IPS-18a (cell line): ENCODE measurements around the gene CALML5.

Experiments used
- H3K27ac ChIP-seq: one replicate; pipeline ENCODE4 v1.5.1; 2013; ENCODE audit warnings: low read length
- H3K27me3 ChIP-seq: one replicate; pipeline ENCODE4 v1.6.1; 2013; ENCODE audit warnings: mild to moderate bottlenecking, low read length; ENCODE audit not compliant: control insufficient read depth, insufficient read depth
- H3K36me3 ChIP-seq: one replicate; pipeline ENCODE4 v1.6.1; 2013; ENCODE audit warnings: low read depth, low read length; ENCODE audit not compliant: control insufficient read depth
- H3K4me1 ChIP-seq: one replicate; pipeline ENCODE4 v1.6.1; 2013; ENCODE audit warnings: low read depth, low read length; ENCODE audit not compliant: control insufficient read depth
- H3K4me3 ChIP-seq: one replicate; pipeline ENCODE4 v1.5.1; 2013; ENCODE audit warnings: low read length
- H3K9ac ChIP-seq: one replicate; pipeline ENCODE4 v1.6.1; 2013; ENCODE audit warnings: mild to moderate bottlenecking, low read length, moderate library complexity
- H3K9me3 ChIP-seq: one replicate; pipeline ENCODE4 v1.6.1; 2013; ENCODE audit warnings: low read depth, low read length; ENCODE audit not compliant: control insufficient read depth

CALML5 gene

GRCh38 chr10:5531558-5532306, 32.4 kb upstream of the CALML5 start:
- H3K27me3 ChIP-seq: no peaks in the 10 kb centered on the region
- H3K4me1 ChIP-seq: no peaks in the 10 kb centered on the region
- H3K27ac ChIP-seq: no peak overlapping the region
- no peak overlapping the region for H3K4me3 ChIP-seq
- H3K9ac ChIP-seq: no peak overlapping the region
- H3K9me3 ChIP-seq: no peaks in the 10 kb centered on the region
- no peaks in the 10 kb centered on the region for H3K36me3 ChIP-seq

DNA sequence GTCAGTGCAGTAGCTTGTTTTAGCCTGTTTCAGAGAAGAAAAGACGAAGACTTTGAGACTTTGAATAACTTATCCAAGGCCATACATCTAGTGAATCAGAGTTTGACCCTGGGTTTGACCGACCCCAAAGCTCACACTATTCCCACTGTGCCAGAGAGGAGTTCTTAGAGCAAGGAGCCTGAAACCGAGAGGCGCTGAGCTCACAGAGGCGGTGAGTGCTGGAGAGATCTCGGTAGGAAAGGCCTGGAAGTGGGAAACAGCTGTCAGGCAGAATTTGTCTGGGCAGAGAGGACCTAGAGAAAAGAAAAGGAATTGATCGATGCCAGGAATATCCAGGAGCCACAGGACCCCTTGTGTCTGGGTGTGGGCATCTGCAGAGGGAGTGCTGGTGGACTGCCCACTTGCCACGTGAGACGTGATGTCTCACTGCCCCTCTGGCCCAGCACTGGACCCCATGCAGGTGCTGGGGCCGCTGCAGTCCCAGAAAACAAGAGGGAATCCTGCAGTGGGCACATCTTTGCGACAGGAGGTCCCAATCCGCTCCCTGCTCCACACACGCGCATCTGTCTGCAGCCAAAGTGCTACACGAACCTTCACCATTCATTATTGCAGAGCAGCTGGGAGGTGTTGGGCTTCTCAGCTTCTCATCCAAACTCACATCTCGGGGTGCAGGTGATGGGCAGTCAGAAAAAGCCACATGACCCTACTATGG, 31.6 kb upstream of the CALML5 start:
- no peaks in the 10 kb centered on the region for H3K27me3 ChIP-seq
- no peak overlapping the region for H3K4me3 ChIP-seq
- H3K27ac ChIP-seq: no peak overlapping the region
- peaks cover 5% of the 10 kb centered on the region for H3K4me1 ChIP-seq
- no peak overlapping the region for H3K9ac ChIP-seq
- no peaks in the 10 kb centered on the region for H3K9me3 ChIP-seq
- no peaks in the 10 kb centered on the region for H3K36me3 ChIP-seq

GRCh38 chr10:5530412-5530806, 31.0 kb upstream of the CALML5 start:
- peaks cover 5% of the 10 kb centered on the region for H3K4me1 ChIP-seq
- H3K9ac ChIP-seq: no peak overlapping the region
- no peaks in the 10 kb centered on the region for H3K9me3 ChIP-seq

DNA sequence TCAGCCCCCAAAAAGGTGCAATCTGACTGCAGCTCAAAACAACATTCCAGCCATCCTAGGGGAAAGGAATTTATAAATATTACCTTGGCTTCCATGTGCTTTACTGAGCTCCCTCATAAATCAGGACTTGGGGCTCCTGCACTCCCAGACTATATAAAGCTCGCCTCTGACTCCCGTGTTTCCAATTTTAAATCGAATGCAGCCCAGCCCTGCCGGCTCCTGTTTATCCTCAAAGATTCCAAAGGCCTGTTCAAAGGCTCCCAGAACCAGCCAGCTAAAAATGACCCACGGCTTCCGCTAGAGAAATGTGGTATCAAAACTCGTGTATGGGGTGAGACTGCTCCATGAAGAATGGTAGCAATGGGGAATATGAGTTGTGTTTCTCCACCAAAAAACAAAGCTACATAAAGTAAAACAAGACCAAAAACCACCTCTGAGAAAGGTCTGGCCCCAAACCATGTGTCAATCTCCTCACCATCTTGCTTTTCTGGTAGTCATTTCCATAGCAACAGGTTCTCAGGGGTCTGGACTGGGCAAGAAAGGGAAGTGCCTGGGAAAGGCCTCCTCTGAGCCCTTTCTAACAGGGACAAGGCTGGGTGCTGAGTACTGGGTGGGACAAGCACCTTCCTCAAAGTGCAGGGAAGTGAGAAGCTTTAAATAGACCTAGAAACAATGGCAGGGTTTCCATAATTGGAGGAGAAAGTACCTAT, 30.5 kb upstream of the CALML5 start:
- no peaks in the 10 kb centered on the region for H3K9me3 ChIP-seq
- peaks cover 5% of the 10 kb centered on the region for H3K4me1 ChIP-seq
- no peak overlapping the region for H3K4me3 ChIP-seq
- H3K27ac ChIP-seq: no peak overlapping the region
- no peaks in the 10 kb centered on the region for H3K36me3 ChIP-seq
- no peak overlapping the region for H3K9ac ChIP-seq
- H3K27me3 ChIP-seq: no peaks in the 10 kb centered on the region

More at GRCh38 chr10:5530412-5530806, 31.0 kb upstream of the CALML5 start:
- no peak overlapping the region for H3K4me3 ChIP-seq
- no peak overlapping the region for H3K27ac ChIP-seq
- H3K36me3 ChIP-seq: no peaks in the 10 kb centered on the region
- H3K27me3 ChIP-seq: no peaks in the 10 kb centered on the region

DNA sequence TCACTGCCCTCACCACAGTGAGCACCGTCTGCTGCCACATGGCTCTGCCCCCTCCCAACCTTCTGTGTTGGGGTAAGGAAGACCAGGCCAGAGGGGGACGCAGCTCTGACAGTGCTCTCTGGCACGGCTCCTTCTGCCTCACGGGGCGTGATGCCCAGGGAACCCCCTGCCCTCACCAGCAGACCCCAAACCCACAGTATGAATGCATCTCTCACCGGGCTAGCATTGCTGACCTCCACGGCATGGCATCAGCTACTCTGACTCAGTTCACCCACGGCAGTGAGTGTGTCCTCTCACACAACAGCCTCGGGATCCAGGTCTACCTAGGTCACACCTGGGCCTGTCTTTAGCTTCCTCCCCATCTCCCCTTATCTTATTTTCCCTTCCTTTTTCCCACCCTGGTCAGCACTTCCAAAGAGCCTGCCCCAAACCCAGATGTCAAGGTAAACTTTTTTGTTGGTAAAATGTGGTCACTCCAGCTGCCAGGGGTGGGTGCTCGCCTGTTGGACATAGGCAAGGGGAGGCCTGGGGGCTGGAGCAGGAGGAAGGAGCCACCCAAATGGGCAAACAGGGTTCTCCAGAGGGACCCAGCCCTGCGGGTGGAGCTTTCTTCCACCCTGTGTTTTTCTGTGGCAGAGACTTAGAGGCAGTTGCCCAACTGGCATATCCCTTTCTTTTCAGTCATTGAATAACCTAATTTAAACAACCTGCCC, 29.8 kb upstream of the CALML5 start:
- Histone ChIP-seq H3K36me3 (no peaks in the 10 kb centered on the region), H3K27me3 (no peaks in the 10 kb centered on the region), H3K9me3 (no peaks in the 10 kb centered on the region), H3K4me3 (no peak overlapping the region), H3K27ac (no peak overlapping the region), H3K9ac (no peak overlapping the region), H3K4me1 (peaks cover 5% of the 10 kb centered on the region)

DNA sequence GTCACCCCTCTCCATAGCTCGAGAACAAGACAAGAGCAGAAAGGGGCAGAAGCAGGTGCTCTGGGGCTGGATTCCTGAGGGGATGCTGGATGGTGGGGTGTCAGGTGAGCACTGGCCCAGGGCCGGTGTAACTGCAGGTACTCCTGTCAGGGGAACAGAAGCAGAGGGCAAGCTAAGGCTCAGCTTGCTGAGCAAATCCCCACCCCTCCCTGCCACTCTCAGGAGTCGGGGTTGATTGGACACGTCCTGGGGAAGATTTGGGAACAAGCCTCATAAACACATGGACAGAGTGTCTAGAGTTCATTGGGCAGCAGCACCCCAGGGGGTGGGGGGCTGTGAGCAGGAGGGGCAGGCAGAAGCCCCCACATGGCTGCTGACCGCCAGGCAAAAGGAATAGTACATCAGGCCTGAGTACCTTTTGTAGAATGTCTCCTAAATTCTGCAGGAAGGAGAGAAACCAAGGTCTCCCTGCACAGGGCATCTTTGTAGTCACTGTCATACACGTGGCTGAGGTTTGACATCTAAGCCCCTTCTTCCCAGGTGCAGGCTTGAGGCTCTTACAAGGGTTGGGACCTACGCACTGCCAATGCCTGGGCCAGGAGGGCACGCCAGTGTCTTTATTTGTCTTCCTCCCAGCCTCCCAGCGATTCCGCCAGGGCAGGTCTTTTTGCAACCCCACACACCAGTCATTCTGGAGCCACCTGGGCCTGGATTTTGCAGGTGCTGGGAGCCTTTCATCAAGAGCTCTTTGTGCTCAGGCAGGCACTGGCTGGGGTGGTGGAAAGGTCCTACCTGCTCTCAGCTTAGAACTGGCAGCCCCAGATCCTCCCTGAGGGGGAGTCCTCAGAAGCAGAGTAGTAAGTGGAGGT, 28.2 kb upstream of the CALML5 start:
- no peaks in the 10 kb centered on the region for H3K27me3 ChIP-seq
- no peak overlapping the region for H3K4me3 ChIP-seq
- H3K9me3 ChIP-seq: no peaks in the 10 kb centered on the region
- no peak overlapping the region for H3K27ac ChIP-seq
- H3K4me1 ChIP-seq: peaks cover 5% of the 10 kb centered on the region
- no peaks in the 10 kb centered on the region for H3K36me3 ChIP-seq
- H3K9ac ChIP-seq: no peak overlapping the region

- Histone ChIP-seq H3K9ac (no peak overlapping the region), H3K27me3 (no peaks in the 10 kb centered on the region), H3K4me3 (no peak overlapping the region), H3K9me3 (no peaks in the 10 kb centered on the region), H3K27ac (no peak overlapping the region), H3K36me3 (no peaks in the 10 kb centered on the region), H3K4me1 (peaks cover 5% of the 10 kb centered on the region)
Measured at GRCh38 chr10:5526691-5527331, 27.4 kb upstream of the CALML5 start.

DNA sequence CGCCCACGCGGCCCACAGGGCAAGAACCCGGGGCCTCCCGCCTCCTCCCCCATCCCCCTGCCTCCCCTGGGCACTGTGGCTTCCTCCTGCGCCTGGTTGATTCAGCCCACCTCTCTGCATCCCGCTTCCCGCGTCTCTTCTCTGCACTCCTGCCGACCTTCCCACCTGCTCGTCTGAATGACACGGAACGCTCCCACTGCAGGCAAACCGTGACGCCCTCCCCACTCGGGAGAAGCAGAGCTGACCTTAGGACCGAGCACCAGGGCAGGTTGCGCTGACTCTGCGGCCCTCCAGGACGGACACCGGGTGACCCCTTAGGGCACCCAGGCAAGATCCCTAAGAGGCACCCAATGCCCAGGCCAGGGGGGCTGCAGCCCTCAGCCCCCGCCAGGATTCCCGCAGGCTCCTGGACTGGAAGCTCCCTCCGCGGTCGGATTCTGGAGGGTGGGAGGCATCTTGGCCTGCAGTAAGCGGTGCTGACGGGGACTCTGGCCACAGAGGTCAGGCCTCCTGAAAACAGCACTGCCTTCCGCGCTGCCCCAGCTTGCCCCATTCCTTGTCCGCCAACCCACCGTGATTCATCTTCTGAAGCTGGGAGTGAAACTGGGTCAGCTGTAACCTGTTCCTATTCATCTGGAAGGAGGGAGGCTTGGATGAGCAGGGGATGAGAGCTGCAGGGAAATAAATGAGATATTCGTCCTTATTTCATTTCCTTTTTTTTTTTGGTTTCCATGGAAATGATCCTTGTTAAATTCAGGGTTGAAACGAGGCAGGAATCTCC, 26.4 kb upstream of the CALML5 start:
- no peak overlapping the region for H3K27ac ChIP-seq
- no peaks in the 10 kb centered on the region for H3K9me3 ChIP-seq
- no peak overlapping the region for H3K9ac ChIP-seq
- H3K36me3 ChIP-seq: no peaks in the 10 kb centered on the region
- H3K4me1 ChIP-seq: peaks cover 5% of the 10 kb centered on the region
- H3K4me3 ChIP-seq: no peak overlapping the region
- H3K27me3 ChIP-seq: no peaks in the 10 kb centered on the region

GRCh38 chr10:5524641-5525560, 25.5 kb upstream of the CALML5 start, which contains the start of gene CALML3:
Gene CALML3, plus strand, starts transcription at chr10:5524961. Its CDS starts 125 bp downstream, at chr10:5525086.
- Histone ChIP-seq H3K4me3 (no peak within 1 kb of the TSS), H3K9me3 (no peaks in the 10 kb centered on the region), H3K36me3 (no peaks in the 10 kb centered on the region), H3K9ac (no peak within 1 kb of the TSS), H3K27me3 (no peaks in the 10 kb centered on the region), H3K27ac (no peak within 1 kb of the TSS), H3K4me1 (peaks cover 5% of the 10 kb centered on the region)
